B cell (primary cell): ENCODE results near the gene SLIT3.

Experiments
- EZH2 ChIP-seq: IDR thresholded peaks from 2 replicates; pipeline ENCODE4 v1.6.1; 2012; ENCODE audit warnings: borderline replicate concordance, low read depth, mild to moderate bottlenecking, moderate library complexity, low read length; ENCODE audit not compliant: insufficient read depth, poor library complexity, severe bottlenecking
- TF ChIP-seq, protein P1 (sequence below): fragments of 200-600 bp; IDR thresholded peaks from one replicate; pipeline ENCODE4 v1.8.0; 2022; ENCODE audit warnings: antibody characterized with exemption, mild to moderate bottlenecking

GRCh38 chr5:168830833-168831232 lies 470.1 kb downstream of the SLIT3 start:
- TF ChIP-seq, protein P1, sequence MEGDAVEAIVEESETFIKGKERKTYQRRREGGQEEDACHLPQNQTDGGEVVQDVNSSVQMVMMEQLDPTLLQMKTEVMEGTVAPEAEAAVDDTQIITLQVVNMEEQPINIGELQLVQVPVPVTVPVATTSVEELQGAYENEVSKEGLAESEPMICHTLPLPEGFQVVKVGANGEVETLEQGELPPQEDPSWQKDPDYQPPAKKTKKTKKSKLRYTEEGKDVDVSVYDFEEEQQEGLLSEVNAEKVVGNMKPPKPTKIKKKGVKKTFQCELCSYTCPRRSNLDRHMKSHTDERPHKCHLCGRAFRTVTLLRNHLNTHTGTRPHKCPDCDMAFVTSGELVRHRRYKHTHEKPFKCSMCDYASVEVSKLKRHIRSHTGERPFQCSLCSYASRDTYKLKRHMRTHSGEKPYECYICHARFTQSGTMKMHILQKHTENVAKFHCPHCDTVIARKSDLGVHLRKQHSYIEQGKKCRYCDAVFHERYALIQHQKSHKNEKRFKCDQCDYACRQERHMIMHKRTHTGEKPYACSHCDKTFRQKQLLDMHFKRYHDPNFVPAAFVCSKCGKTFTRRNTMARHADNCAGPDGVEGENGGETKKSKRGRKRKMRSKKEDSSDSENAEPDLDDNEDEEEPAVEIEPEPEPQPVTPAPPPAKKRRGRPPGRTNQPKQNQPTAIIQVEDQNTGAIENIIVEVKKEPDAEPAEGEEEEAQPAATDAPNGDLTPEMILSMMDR, result no peak
- TF ChIP-seq EZH2, result no peak
